ENCODE measurements around the gene D2HGDH. TPM values are rescaled to one million over a fixed set of nuclear protein-coding genes. Genes with fewer than 3 reads are reported as not detected.

The D2HGDH gene
- total and polyA plus RNA-seq, 2 of the 8 experiments (the other 6 are each of a cell fraction or from before 2014, with no cell fraction given), result 3.4 to 8.1 TPM

DNA sequence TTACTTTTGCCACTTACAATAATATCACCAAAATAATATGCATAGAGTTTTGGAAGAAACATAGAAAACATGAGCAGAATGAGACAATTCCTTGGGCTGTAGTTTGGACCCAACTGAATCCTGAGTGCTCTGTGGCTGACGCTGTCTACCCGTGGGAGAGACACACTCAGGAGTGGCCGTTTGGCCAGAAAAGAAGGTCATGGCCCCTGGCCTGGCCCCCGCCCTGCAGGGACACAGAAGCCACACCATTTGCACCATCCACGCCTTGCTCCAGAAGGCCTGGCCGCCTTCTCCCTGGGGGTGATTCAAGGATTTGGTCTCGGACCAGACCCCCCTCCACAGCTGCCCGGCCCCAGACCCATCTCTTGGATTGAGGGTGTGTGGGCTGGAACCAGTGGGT lies 6.4 kb upstream of the D2HGDH start (continued):
- TF ChIP-seq, protein P1, sequence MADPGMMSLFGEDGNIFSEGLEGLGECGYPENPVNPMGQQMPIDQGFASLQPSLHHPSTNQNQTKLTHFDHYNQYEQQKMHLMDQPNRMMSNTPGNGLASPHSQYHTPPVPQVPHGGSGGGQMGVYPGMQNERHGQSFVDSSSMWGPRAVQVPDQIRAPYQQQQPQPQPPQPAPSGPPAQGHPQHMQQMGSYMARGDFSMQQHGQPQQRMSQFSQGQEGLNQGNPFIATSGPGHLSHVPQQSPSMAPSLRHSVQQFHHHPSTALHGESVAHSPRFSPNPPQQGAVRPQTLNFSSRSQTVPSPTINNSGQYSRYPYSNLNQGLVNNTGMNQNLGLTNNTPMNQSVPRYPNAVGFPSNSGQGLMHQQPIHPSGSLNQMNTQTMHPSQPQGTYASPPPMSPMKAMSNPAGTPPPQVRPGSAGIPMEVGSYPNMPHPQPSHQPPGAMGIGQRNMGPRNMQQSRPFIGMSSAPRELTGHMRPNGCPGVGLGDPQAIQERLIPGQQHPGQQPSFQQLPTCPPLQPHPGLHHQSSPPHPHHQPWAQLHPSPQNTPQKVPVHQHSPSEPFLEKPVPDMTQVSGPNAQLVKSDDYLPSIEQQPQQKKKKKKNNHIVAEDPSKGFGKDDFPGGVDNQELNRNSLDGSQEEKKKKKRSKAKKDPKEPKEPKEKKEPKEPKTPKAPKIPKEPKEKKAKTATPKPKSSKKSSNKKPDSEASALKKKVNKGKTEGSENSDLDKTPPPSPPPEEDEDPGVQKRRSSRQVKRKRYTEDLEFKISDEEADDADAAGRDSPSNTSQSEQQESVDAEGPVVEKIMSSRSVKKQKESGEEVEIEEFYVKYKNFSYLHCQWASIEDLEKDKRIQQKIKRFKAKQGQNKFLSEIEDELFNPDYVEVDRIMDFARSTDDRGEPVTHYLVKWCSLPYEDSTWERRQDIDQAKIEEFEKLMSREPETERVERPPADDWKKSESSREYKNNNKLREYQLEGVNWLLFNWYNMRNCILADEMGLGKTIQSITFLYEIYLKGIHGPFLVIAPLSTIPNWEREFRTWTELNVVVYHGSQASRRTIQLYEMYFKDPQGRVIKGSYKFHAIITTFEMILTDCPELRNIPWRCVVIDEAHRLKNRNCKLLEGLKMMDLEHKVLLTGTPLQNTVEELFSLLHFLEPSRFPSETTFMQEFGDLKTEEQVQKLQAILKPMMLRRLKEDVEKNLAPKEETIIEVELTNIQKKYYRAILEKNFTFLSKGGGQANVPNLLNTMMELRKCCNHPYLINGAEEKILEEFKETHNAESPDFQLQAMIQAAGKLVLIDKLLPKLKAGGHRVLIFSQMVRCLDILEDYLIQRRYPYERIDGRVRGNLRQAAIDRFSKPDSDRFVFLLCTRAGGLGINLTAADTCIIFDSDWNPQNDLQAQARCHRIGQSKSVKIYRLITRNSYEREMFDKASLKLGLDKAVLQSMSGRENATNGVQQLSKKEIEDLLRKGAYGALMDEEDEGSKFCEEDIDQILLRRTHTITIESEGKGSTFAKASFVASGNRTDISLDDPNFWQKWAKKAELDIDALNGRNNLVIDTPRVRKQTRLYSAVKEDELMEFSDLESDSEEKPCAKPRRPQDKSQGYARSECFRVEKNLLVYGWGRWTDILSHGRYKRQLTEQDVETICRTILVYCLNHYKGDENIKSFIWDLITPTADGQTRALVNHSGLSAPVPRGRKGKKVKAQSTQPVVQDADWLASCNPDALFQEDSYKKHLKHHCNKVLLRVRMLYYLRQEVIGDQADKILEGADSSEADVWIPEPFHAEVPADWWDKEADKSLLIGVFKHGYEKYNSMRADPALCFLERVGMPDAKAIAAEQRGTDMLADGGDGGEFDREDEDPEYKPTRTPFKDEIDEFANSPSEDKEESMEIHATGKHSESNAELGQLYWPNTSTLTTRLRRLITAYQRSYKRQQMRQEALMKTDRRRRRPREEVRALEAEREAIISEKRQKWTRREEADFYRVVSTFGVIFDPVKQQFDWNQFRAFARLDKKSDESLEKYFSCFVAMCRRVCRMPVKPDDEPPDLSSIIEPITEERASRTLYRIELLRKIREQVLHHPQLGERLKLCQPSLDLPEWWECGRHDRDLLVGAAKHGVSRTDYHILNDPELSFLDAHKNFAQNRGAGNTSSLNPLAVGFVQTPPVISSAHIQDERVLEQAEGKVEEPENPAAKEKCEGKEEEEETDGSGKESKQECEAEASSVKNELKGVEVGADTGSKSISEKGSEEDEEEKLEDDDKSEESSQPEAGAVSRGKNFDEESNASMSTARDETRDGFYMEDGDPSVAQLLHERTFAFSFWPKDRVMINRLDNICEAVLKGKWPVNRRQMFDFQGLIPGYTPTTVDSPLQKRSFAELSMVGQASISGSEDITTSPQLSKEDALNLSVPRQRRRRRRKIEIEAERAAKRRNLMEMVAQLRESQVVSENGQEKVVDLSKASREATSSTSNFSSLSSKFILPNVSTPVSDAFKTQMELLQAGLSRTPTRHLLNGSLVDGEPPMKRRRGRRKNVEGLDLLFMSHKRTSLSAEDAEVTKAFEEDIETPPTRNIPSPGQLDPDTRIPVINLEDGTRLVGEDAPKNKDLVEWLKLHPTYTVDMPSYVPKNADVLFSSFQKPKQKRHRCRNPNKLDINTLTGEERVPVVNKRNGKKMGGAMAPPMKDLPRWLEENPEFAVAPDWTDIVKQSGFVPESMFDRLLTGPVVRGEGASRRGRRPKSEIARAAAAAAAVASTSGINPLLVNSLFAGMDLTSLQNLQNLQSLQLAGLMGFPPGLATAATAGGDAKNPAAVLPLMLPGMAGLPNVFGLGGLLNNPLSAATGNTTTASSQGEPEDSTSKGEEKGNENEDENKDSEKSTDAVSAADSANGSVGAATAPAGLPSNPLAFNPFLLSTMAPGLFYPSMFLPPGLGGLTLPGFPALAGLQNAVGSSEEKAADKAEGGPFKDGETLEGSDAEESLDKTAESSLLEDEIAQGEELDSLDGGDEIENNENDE (IDR thresholded peaks at IDR 0.05; ENCODE audit: insufficient replicate concordance, low read length), result no peak
- TF ChIP-seq POU5F1 (IDR thresholded peaks at IDR 0.05; ENCODE audit: low read depth, low read length), result no peak
- no peak for TF ChIP-seq RFX5 (IDR thresholded peaks at IDR 0.05; ENCODE audit: borderline replicate concordance, low read depth, low read length)
- TF ChIP-seq TBP (IDR thresholded peaks at IDR 0.05; ENCODE audit: low read depth, low read length), result no peak
- TF ChIP-seq KDM1A (IDR thresholded peaks at IDR 0.05; ENCODE audit: borderline replicate concordance, low read length), result no peak
